Measurements from ENCODE around the gene MOV10. TPM values are rescaled to one million over a fixed set of nuclear protein-coding genes. Genes with fewer than 3 reads are reported as not detected.

MOV10 gene
- total and polyA plus RNA-seq, 9 of the 15 experiments (the other 6 are each of a cell fraction or from before 2014, with no cell fraction given) = 16.7 to 105 (median 49.5) TPM

GRCh38 chr1:112701227-112702066 is 27.0 kb downstream of the MOV10 start (continued):
- no peak for TF ChIP-seq ZNF507 (tag; conservative IDR thresholded peaks at IDR 0.05)
- no peak for TF ChIP-seq GTF2B (IDR thresholded peaks at IDR 0.05; ENCODE audit: extremely low read depth, insufficient read length)
- no peak for TF ChIP-seq ZNF639 (CRISPR knock-in tag; conservative IDR thresholded peaks at IDR 0.05 in 1 of 2, IDR thresholded peaks at IDR 0.05 in 1 of 2)
- no peak for TF ChIP-seq CBX8 (IDR thresholded peaks at IDR 0.05; ENCODE audit: borderline replicate concordance, extremely low read depth, low read depth, low read length, poor library complexity, severe bottlenecking)
- no peak; the same call in 1 of the 2 replicates for TF ChIP-seq EGR1 (conservative IDR thresholded peaks at IDR 0.05)
- no peak for TF ChIP-seq SFPQ (IDR thresholded peaks at IDR 0.05; ENCODE audit: low read depth, low read length)
- 0 out of 2 replicates have a peak, but pooled peaks have one; percentile 14 for TF ChIP-seq NFRKB (IDR thresholded peaks at IDR 0.05; ENCODE audit: low read depth)
- no peak for TF ChIP-seq ZNF780A (CRISPR knock-in tag; IDR thresholded peaks at IDR 0.05)
- TF ChIP-seq KAT7 (CRISPR knock-in tag; IDR thresholded peaks at IDR 0.05; ENCODE audit: borderline replicate concordance) = no peak
- no peak for TF ChIP-seq NRF1 (conservative IDR thresholded peaks at IDR 0.05 in 1 of 2, IDR thresholded peaks at IDR 0.05 in 1 of 2)
- TF ChIP-seq ZBTB9 (CRISPR knock-in tag; IDR thresholded peaks at IDR 0.05) = no peak; the same call in 1 of the 2 replicates
- TF ChIP-seq KAT8 (IDR thresholded peaks at IDR 0.05; ENCODE audit: low read depth) = no peak
- TF ChIP-seq TAF1 (IDR thresholded peaks at IDR 0.05; ENCODE audit: control insufficient read depth, extremely low read depth, insufficient read depth, low read length, severe bottlenecking) = no peak
- no peak for TF ChIP-seq NR2C1 (IDR thresholded peaks at IDR 0.05)
- TF ChIP-seq NR2C1 (tag; IDR thresholded peaks at IDR 0.05) = no peak
- TF ChIP-seq HIVEP1 (CRISPR knock-in tag; IDR thresholded peaks at IDR 0.05) = no peak
- no peak for TF ChIP-seq MCM2 (IDR thresholded peaks at IDR 0.05; ENCODE audit: low read depth)
- TF ChIP-seq SNIP1 (IDR thresholded peaks at IDR 0.05; ENCODE audit: low read depth) = no peak
- TF ChIP-seq ZNF583 (CRISPR knock-in tag; IDR thresholded peaks at IDR 0.05) = no peak
- no peak for TF ChIP-seq TCF15 (CRISPR knock-in tag; IDR thresholded peaks at IDR 0.05)
- TF ChIP-seq PHB (CRISPR knock-in tag; IDR thresholded peaks at IDR 0.05) = no peak
- TF ChIP-seq POLR2B (IDR thresholded peaks at IDR 0.05; ENCODE audit: low read depth, partially characterized antibody) = peak; percentile 43
